Stimulated activated CD8-positive, alpha-beta memory T cell treated with anti-CD3 and anti-CD28 coated beads, Interleukin-15, amount 100 ng/mL, for 1 hour (primary cell): ENCODE results near the gene EPB41L4B.

Experiments
- DNase-seq: peaks from one replicate; pipeline ENCODE4 v3.0.0-alpha.2; 2020; ENCODE audit warnings: low read depth

Gene EPB41L4B

GRCh38 chr9:109199676-109200075 is 121.2 kb downstream of the EPB41L4B start:
- DNase-seq: no peak

GRCh38 chr9:109198736-109199382 is 122.0 kb downstream of the EPB41L4B start:
- DNase-seq: no peak

- no peak for DNase-seq
These were observed 126.8 kb downstream of the EPB41L4B start for GRCh38 chr9:109193974-109194556.

GRCh38 chr9:109192732-109193361 is 128.0 kb downstream of the EPB41L4B start:
- no peak for DNase-seq

- DNase-seq: no peak
These were observed 129.1 kb downstream of the EPB41L4B start for GRCh38 chr9:109191746-109192145.

GRCh38 chr9:109190151-109190550 is 130.7 kb downstream of the EPB41L4B start:
- no peak for DNase-seq

- DNase-seq: no peak
These were observed 133.9 kb downstream of the EPB41L4B start for GRCh38 chr9:109186857-109187520.

- no peak for DNase-seq
These were observed 137.7 kb downstream of the EPB41L4B start for GRCh38 chr9:109182940-109183798.

GRCh38 chr9:109182550-109182939 is 138.3 kb downstream of the EPB41L4B start:
- DNase-seq: no peak

GRCh38 chr9:109181284-109181683 is 139.6 kb downstream of the EPB41L4B start:
- no peak for DNase-seq

GRCh38 chr9:109179801-109180523 is 140.9 kb downstream of the EPB41L4B start:
- DNase-seq: no peak

- no peak for DNase-seq
These were observed 143.9 kb downstream of the EPB41L4B start for GRCh38 chr9:109176963-109177362.

- no peak for DNase-seq
These were observed 144.5 kb downstream of the EPB41L4B start for GRCh38 chr9:109176386-109176785.

GRCh38 chr9:109172935-109173334 is 147.9 kb downstream of the EPB41L4B start:
- DNase-seq: no peak

GRCh38 chr9:109171926-109172325 is 148.9 kb downstream of the EPB41L4B start:
- no peak for DNase-seq

GRCh38 chr9:109168170-109168569 is 152.7 kb downstream of the EPB41L4B start:
- DNase-seq: no peak

GRCh38 chr9:109167716-109168115 is 153.1 kb downstream of the EPB41L4B start:
- DNase-seq: no peak

- no peak for DNase-seq
These were observed 153.9 kb downstream of the EPB41L4B start, which contains the start of gene FRRS1L for GRCh38 chr9:109166771-109167601. Gene FRRS1L (minus strand): TSS chr9:109167249. CDS start chr9:109167138, 111 bp downstream.

- DNase-seq: no peak
These were observed 154.6 kb downstream of the EPB41L4B start for GRCh38 chr9:109166171-109166770.

- no peak for DNase-seq
These were observed 156.8 kb downstream of the EPB41L4B start for GRCh38 chr9:109164042-109164441.
